Activated CD8-positive, alpha-beta memory T cell treated with anti-CD3 and anti-CD28 coated beads for 24 hours (primary cell): ENCODE measurements around the gene GEMIN7.

Source experiments
- DNase-seq: peaks from one replicate; pipeline ENCODE4 v3.0.0-alpha.2; 2020

The GEMIN7 gene

DNA sequence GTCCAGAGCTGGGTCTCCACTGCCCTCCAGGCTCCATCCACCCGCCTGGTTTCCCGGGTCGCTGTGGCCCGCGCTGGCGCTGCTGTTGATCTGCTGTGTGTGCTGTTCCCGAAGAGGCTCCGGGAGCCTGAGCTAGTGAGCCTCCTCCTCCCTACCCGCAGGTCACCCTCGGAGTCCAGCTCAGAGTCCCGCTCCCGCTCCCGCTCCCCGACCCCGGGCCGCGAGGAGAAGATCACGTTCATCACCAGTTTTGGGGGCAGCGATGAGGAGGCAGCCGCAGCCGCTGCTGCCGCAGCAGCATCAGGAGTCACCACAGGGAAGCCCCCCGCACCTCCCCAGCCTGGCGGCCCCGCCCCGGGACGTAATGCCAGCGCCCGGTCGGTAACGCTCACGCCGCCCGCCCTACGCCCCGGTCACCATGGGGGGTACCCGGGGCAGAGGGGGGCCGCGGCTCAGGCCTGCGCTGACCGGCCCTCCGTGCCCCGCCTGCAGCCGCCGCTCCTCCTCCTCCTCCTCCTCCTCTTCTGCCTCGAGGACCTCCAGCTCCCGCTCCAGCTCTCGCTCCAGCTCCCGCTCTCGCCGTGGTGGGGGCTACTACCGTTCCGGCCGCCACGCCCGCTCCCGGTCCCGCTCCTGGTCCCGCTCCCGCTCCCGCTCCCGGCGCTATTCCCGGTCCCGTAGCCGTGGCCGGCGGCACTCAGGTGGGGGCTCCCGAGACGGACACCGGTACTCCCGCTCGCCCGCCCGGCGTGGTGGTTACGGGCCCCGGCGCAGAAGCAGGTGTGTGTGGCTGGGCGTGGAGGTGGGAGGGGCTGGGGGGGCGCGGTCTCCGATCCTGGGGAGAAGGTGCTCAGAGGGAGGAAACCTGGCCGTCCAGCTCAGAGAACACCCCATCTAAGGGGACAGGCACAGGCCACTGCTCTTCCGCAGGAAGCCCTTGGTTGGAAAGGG is 14.9 kb upstream of the GEMIN7 start:
- no peak for DNase-seq

GRCh38 chr19:45066921-45067661 is 12.0 kb upstream of the GEMIN7 start:
- no peak for DNase-seq

DNA sequence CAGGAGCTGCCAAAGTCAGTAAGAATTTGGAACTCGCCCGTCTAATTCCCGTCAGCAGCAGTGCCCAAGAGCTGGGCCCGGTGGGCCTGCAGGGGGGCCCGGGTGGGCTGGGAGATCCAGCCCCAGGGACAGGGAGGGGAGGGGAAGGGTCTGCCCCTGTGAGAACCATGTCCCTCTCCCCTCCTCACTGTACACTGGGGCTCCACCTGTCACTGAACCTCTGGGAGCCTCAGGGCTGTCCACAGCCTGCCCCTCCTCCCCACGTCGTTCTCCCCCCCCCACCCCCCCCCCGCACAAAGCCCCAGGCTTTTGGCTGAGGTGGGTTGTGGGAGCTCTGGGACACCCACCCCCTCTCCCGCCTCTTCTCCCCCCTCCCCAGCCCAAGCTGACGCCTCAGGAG is 11.0 kb upstream of the GEMIN7 start:
- DNase-seq, result no peak

GRCh38 chr19:45069056-45069455 is 10.0 kb upstream of the GEMIN7 start:
- no peak for DNase-seq

- DNase-seq, result no peak
These were observed 8.8 kb upstream of the GEMIN7 start for GRCh38 chr19:45070214-45070613.

GRCh38 chr19:45070861-45071544 is 8.1 kb upstream of the GEMIN7 start:
- DNase-seq, result no peak

DNA sequence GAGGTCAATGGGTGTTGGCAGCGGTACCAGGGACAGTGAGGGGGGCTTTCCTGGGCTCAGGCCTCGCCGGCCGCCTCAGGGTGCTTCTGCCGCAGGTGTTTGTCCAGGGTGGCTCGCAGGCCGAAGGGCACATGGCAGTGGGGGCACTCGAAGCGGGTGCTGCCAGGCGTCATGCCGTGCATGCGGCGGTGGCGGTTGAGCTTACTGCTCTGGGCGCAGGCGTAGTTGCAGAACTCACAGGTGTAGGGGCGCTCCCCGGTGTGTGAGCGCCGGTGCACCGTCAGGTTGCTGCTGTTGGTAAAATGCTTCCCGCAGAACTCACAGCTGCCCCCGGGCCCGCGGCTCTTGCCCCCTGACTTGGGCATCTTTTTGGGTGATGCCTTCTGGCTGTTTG is 7.5 kb upstream of the GEMIN7 start:
- no peak for DNase-seq

- no peak for DNase-seq
These were observed 6.9 kb upstream of the GEMIN7 start for GRCh38 chr19:45071969-45072790.

DNA sequence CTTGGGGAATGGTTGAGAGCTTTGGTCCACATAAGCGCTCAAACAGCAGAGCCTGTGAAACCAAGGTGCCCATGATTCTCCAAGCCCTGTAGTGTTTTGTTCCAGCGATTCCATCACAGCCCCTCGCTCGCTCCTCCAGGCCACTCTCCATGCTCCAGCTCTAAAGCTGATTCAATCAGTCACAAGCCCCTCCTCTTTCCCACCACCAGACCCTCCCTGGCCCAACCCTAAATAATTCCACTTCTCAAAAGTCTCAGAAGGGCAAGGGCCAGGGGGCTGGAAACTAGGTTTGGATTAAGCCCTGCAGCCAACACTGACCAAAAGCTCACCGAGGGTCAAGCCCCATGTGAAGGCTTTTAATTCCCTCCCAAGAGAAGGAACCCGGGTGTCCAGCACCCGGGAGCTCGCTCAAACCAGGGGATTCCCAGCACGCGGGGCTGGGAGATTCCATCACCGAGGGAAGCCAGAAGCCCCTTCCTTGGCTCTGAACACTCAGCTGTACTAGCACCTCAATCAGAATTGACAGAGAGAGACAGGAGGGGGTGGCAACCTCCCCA is 4.2 kb upstream of the GEMIN7 start:
- DNase-seq, result no peak

DNA sequence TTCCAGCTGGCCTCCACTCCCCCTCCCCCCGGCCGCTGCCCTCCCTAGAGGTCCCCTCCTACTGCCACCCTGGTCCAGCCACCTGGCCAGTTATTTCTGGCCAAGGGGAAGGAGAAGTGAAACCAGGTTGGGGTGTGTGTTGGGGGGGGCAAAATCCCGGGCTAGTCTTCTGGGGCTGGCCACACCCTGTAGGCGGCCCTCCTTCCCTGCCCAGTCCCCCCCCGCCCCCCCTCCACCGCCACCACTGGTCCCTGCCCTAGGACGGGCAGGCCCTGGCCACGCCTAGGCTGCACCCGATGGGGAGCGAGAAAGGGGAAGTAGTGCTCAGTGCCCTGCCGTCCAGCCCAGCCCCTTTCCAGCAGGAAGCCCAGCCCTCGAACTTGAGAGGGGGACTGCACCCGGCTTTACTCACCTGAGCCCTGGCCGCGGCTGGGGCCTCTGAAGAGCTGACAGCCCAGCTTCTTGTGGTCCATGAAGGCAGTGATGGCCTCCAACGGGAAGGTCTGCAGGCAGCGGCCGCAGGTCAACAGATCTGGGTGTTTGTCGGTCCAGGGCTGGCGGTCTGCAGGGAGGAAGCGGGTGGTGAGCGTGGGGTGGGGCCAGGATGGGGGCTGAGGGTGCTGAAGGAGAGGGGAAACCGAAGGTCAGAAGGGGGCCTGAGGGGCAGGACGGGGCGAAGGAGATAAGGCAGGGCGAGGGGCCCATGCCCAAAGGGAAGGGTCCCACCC is 3.6 kb upstream of the GEMIN7 start:
- peak; percentile 73 for DNase-seq

DNA sequence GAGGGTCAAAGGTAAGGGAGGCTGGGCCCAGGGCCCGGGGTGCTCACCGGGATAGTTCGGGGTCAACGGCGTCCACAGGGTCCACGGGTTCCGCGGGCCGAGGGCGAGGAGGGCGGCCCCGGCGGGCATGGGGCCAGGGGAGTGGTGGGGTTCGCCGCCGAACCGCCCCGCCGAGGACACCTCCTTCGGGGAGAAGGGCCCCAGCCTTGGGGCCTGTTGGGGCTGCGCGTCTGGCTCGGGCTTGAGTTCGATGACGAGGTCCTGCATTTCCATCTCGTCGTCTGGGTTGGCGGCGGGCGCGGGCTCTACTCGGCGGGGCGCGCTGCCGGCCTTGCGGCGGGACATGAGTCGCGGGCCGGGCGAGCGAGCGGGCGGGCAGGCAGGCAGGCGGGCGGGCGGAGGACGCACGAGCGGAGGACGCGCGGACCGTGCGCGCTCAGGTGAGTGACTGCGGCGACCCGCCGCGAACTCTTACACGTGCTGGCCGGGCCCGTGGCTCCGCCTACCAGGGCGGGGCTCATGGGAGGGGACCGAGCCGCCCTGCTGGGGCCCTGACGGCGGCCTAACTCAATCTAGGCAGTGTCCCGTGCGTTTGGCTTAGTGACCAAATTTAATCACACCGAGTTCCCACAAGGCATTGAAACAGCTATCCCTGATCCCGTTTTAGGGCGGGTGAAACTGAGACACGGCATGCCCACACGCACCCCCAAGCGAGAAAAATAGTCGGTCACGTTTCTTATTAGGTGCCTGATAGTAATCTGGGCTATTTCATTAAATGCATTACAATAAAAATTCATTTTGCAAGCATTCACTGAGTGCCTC is 2.8 kb upstream of the GEMIN7 start, which contains the start of gene ZNF296:
ZNF296 (minus strand) TSS at position 450 of the 822 bp plus-strand sequence; CDS start at position 345, 105 bp downstream.
- peak; percentile 92 for DNase-seq

GRCh38 chr19:45076851-45077730 is 2.0 kb upstream of the GEMIN7 start:
- no peak for DNase-seq

DNA sequence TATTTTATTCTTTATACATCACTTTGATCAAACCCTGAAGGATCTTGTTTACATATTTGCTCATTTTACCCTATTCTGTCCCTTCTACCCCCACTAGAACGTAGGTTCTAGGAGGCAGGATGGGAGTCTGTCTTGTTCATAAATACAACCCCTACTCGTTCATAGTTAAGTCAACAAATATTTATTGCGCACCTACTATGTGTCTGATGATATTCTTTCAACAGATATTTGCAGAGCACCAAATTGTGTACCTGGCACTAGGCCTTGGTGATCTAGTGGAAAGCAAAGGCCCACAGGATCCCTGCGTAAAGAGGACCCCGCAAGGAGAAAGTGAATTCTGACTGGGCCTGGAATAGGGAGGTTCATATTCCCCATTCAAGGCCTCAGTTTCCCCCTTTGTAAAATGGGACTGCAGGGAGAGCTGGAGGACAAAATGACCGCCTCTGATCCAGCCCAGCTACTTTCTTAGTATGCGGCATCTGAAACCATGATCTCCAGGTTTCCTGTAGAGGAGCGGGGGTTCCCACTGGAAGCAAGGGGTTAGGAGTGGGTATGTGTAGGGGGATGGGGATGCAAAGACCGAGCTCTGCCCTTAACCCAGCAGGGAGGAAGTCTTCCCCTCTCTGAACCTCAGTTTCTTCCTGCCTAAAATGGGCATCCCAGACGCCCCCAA is 534 bp upstream of the GEMIN7 start:
- DNase-seq, result no peak

GRCh38 chr19:45079911-45080370 is 881 bp downstream of the GEMIN7 start:
- DNase-seq, result no peak

- no peak for DNase-seq
These were observed 3.1 kb downstream of the GEMIN7 start for GRCh38 chr19:45082170-45082569.

- no peak for DNase-seq
These were observed 7.4 kb downstream of the GEMIN7 start for GRCh38 chr19:45086480-45086879.

- DNase-seq, result peak; percentile 72
These were observed 8.5 kb downstream of the GEMIN7 start for GRCh38 chr19:45087531-45087930.

DNA sequence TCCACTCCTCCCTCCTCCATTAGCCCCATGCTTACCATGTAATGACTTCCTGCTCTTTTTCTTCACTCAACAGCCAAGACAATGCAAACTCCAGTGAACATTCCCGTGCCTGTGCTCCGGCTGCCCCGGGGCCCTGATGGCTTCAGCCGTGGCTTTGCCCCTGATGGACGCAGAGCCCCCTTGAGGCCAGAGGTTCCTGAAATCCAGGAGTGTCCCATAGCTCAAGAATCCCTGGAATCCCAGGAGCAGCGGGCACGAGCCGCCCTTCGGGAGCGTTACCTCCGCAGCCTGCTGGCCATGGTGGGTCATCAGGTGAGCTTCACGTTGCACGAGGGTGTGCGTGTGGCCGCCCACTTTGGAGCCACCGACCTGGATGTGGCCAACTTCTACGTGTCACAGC is 11.0 kb downstream of the GEMIN7 start:
- DNase-seq, result no peak

DNA sequence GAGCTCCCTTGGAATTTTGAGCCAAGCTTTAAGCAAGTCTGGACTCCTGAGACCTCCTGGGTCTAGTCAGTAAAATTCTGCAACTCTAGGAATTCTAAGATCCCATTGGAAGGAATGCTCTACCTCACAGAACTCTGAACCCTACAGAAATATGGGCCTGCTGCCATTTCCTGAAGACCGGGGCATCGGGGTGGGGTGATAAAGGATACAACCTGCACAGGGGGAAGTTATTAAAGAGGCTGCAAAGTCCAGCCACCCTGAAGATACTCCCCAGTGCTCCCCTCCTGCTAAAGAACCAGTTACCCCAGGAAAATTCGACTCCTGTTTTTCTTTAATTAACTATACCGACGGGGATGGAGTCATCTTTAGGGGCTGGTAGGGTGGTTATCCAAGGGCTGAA is 11.5 kb downstream of the GEMIN7 start:
- DNase-seq, result no peak
